Measurements from ENCODE around the gene HIBCH. TPM values are rescaled to one million over a fixed set of nuclear protein-coding genes. Genes with fewer than 3 reads are reported as not detected.
"Not testable (repeated sequence)": the region's sequence is repeated elsewhere in the genome, so short reads cannot be mapped to it uniquely, and the experiment has no call there.

Gene HIBCH
- total RNA-seq, 4 donors from 2014 or later, result 16.5 to 20.1 (median 18.3) TPM

GRCh38 chr2:190277234-190278112 lies 42.2 kb downstream of the HIBCH start:
- Histone ChIP-seq H3K36me3 (peaks cover 0 to 28% of the 10 kb centered on the region in 2 donors), H3K4me1 (no peaks in the 10 kb centered on the region), H3K9me3 (no peaks in the 10 kb centered on the region), H3K4me3 (no peak overlapping the region), H3K27ac (no peak overlapping the region), H3K27me3 (no peaks in the 10 kb centered on the region)
- TF ChIP-seq, protein P1, sequence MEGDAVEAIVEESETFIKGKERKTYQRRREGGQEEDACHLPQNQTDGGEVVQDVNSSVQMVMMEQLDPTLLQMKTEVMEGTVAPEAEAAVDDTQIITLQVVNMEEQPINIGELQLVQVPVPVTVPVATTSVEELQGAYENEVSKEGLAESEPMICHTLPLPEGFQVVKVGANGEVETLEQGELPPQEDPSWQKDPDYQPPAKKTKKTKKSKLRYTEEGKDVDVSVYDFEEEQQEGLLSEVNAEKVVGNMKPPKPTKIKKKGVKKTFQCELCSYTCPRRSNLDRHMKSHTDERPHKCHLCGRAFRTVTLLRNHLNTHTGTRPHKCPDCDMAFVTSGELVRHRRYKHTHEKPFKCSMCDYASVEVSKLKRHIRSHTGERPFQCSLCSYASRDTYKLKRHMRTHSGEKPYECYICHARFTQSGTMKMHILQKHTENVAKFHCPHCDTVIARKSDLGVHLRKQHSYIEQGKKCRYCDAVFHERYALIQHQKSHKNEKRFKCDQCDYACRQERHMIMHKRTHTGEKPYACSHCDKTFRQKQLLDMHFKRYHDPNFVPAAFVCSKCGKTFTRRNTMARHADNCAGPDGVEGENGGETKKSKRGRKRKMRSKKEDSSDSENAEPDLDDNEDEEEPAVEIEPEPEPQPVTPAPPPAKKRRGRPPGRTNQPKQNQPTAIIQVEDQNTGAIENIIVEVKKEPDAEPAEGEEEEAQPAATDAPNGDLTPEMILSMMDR (IDR thresholded peaks at IDR 0.05), result peak in 2 of 4 experiments; percentile 39 to 51
- no peak for TF ChIP-seq POLR2A (IDR thresholded peaks at IDR 0.05)
- 38 to 48% methylated on average over 3 to 4 of the region's 4 CpGs for WGBS, 2 donors (ENCODE audit: low coverage in 1 of 2)
- no peak for ATAC-seq

- ATAC-seq, result no peak
- no peak for TF ChIP-seq POLR2A (IDR thresholded peaks at IDR 0.05)
- TF ChIP-seq EP300 (IDR thresholded peaks at IDR 0.05), result no peak
- no peak for TF ChIP-seq POLR2AphosphoS5 (IDR thresholded peaks at IDR 0.05)
- TF ChIP-seq, protein P1 (IDR thresholded peaks at IDR 0.05), result no peak
- Histone ChIP-seq H3K36me3 (peaks cover 0 to 20% of the 10 kb centered on the region in 2 donors), H3K4me3 (no peak overlapping the region), H3K9me3 (no peaks in the 10 kb centered on the region), H3K4me1 (no peaks in the 10 kb centered on the region), H3K27me3 (no peaks in the 10 kb centered on the region), H3K27ac (no peak overlapping the region)
- WGBS, 2 donors (ENCODE audit: low coverage in 1 of 2), result 100% methylated on average over 1 of the region's 2 CpGs; no CpG with 5 or more reads in 1 of the 2 donors
Measured at GRCh38 chr2:190272457-190272842, 47.2 kb downstream of the HIBCH start.

DNA sequence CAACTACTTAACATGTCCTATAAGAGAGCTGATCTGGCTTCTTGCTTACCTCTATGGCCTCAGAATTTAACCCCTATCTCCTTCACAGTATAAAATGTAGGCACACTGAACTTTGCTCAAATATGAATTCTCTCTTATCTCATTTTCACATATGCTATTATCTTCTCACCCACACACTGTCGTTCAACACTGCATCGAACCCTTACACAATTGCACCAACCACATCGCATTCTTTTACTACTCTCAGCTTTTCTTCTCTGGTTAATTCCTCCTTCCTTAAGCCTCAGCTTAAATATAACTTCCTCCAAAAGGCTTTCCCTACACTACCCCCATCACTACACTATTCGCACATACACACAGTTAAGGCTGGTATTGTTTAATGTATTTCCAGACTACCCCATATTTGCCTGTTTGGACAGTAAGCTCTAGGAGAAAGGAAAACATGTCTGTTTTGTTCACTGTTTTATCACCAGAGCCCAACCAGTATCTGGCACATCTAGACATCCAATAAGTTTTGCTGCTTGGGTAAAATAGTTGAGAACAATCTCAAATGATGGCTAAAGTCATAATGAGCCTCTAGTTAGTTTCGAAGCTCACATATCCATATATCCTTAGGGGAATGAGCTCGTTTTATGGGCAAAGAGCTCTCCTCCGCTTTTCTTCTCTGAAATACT lies 47.7 kb downstream of the HIBCH start:
- Histone ChIP-seq H3K4me1 (no peaks in the 10 kb centered on the region), H3K27me3 (no peaks in the 10 kb centered on the region), H3K9me3 (no peaks in the 10 kb centered on the region), H3K36me3 (peaks cover 0 to 20% of the 10 kb centered on the region in 2 donors), H3K27ac (no peak overlapping the region), H3K4me3 (no peak overlapping the region)
- 86 to 87% methylated on average over 7 of the region's 7 CpGs for WGBS, 2 donors (ENCODE audit: low coverage in 1 of 2)
- no peak for ATAC-seq
- no peak for TF ChIP-seq POLR2A (IDR thresholded peaks at IDR 0.05)
- TF ChIP-seq, protein P1 (IDR thresholded peaks at IDR 0.05), result no peak
- no peak for TF ChIP-seq EP300 (IDR thresholded peaks at IDR 0.05)
- TF ChIP-seq POLR2AphosphoS5 (IDR thresholded peaks at IDR 0.05), result no peak

DNA sequence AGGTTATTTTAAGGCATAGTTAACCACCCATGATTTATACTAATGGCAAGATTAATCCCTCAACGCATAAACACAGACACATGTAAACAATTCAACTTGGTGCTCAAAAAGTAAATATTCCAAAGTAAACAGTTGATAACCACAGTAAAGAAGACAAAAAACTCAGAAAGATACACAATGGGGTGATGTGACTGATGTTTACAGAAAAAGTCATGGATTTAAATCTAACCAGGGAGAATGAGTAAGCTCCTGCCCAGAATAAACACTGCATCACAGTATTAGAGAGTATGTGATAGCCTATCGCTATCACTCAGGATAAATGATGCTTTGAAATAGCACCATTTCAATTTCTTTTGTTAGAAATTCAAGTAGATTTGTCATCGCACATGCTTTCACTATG lies 49.3 kb downstream of the HIBCH start:
- Histone ChIP-seq H3K36me3 (peaks cover 0 to 10% of the 10 kb centered on the region in 2 donors), H3K27me3 (no peaks in the 10 kb centered on the region), H3K9me3 (no peaks in the 10 kb centered on the region), H3K4me1 (no peaks in the 10 kb centered on the region), H3K27ac (no peak overlapping the region), H3K4me3 (no peak overlapping the region)
- no peak for ATAC-seq
- TF ChIP-seq, protein P1 (IDR thresholded peaks at IDR 0.05), result no peak
- TF ChIP-seq POLR2AphosphoS5 (IDR thresholded peaks at IDR 0.05) (no peak), POLR2A (IDR thresholded peaks at IDR 0.05) (no peak), EP300 (IDR thresholded peaks at IDR 0.05) (no peak)
- WGBS, 2 donors (ENCODE audit: low coverage in 1 of 2), result 67 to 76% methylated on average over 3 of the region's 3 CpGs

GRCh38 chr2:190269699-190270098 lies 49.9 kb downstream of the HIBCH start:
- ATAC-seq, result not testable (repeated sequence)
- 60 to 62% methylated on average over 2 to 3 of the region's 3 CpGs for WGBS, 2 donors (ENCODE audit: low coverage in 1 of 2)

More at GRCh38 chr2:190269699-190270098, 49.9 kb downstream of the HIBCH start:
- H3K36me3 ChIP-seq, H3K4me3 ChIP-seq, H3K27me3 ChIP-seq, H3K27ac ChIP-seq, H3K9me3 ChIP-seq, H3K4me1 ChIP-seq: not testable (repeated sequence)
